ENCODE results near the gene CHST13.

CHST13 gene

DNA sequence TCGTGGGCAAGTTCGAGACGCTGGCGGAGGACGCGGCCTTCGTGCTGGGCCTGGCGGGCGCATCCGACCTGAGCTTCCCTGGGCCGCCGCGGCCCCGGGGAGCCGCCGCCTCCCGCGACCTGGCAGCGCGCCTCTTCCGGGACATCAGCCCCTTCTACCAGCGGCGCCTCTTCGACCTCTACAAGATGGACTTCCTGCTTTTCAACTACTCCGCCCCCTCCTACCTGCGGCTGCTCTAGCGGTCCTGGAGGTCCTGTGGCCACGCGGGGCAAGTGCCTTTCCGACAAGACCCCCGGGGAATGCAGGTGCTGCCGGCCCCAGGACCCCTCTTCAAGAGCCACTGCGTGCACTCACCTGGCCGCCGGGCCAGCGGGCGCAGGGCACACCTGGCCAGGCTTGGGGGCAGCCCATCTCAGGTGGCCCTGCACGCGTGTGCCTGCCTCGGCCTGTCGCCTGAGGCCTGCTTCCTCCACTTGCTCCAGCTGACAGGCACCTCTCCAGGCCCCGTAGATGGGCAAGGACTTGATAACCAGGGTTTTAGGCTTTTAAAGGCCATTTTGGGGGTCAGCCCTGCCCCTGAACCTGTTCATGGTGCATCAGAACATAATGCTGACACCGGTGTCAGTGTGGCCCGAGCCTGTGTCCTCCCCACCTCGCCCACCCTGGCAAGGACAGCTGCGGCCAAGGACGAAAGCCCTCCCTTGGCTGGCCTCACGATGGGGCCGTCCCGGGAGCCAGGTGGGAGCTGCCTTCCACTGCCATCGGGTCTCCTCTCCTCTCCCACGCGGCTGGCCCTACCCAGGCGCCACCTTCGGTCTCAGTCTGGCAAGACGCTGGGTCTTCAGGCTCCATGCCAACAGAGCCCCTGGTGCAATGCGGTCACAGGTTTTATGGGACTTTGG is 18.6 kb downstream of the CHST13 start:
- no peak for TF ChIP-seq CEBPB (IDR thresholded peaks at IDR 0.05)
- no peak for TF ChIP-seq TEAD4 (IDR thresholded peaks at IDR 0.05)
- no peak for TF ChIP-seq TAF1 (IDR thresholded peaks at IDR 0.05; ENCODE audit: low read depth)
- TF ChIP-seq, protein P1, sequence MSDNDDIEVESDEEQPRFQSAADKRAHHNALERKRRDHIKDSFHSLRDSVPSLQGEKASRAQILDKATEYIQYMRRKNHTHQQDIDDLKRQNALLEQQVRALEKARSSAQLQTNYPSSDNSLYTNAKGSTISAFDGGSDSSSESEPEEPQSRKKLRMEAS (IDR thresholded peaks at IDR 0.05): no peak

DNA sequence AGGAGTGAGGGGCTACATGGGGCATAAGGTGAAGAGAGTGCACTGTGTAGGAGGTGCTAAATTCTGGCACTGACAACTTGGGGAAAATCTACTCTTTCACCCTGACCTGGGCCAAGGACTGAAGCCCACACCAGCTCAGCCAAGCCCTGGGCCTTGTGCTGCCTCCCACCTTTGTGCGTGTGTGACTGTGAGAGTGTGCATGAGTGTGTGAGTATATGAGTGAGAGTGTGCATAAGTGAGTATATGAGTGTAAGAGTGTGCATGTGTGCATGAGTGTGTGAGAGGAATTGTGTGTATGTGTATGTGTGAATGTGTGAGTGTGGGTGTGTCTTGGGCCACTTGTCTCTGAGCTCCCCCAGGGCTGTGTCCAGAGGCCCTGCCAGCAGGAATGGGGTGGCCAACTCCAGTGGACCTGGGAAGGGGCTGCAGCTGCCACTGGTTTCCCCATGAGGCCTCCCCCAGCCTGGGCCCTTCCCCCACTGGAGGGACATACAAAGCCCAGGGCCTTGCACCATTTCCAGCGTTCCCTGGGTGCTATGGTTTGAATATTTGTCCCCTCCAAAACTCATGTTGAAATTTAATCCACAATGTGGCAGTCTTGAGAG is 19.6 kb downstream of the CHST13 start:
- TF ChIP-seq CEBPB (IDR thresholded peaks at IDR 0.05) (no peak), FOXM1 (IDR thresholded peaks at IDR 0.05; ENCODE audit: borderline replicate concordance, low read depth) (no peak), EP300 (IDR thresholded peaks at IDR 0.05; ENCODE audit: borderline replicate concordance) (no peak), NFIC (IDR thresholded peaks at IDR 0.05) (no peak)
- TF ChIP-seq, protein P2, sequence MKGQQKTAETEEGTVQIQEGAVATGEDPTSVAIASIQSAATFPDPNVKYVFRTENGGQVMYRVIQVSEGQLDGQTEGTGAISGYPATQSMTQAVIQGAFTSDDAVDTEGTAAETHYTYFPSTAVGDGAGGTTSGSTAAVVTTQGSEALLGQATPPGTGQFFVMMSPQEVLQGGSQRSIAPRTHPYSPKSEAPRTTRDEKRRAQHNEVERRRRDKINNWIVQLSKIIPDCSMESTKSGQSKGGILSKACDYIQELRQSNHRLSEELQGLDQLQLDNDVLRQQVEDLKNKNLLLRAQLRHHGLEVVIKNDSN (IDR thresholded peaks at IDR 0.05): no peak
- TF ChIP-seq, protein P1 (IDR thresholded peaks at IDR 0.05): no peak

DNA sequence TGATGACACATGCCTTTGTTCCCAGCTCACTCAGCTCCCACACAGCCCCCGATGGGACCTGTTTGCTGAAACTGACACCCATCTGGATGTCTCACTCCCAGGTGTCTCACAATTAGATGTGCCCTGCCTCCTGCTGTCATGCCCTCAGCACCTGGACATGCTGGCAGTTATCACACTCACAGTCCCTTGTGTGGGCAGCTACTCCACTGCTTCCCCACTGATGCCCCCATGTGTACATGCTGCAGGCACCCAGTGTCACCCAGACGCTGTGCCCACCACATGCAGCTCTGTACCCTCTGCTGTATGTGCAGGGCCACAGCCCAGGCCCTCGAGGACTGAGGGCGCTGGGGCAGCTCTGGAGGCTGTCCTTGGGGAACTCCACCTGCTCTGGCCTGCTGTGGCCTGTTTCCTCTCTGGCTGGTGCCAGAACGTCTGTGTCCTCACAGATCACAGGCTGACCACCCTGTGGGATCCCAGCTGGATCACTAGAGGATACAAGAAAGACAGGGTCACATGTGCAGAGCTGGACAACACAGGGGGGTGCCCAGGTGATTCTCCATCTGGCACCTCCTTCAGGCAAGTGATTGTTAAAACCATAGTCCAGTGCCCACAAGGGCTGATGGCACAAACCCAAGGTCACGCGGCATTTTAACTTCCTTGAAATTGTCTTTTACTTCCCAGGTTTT is 20.8 kb downstream of the CHST13 start:
- TF ChIP-seq NFIC (IDR thresholded peaks at IDR 0.05): no peak
- TF ChIP-seq YY1 (IDR thresholded peaks at IDR 0.05; ENCODE audit: low read depth): no peak
- TF ChIP-seq CEBPB (IDR thresholded peaks at IDR 0.05): no peak
- TF ChIP-seq TCF12 (IDR thresholded peaks at IDR 0.05; ENCODE audit: low read depth): no peak

DNA sequence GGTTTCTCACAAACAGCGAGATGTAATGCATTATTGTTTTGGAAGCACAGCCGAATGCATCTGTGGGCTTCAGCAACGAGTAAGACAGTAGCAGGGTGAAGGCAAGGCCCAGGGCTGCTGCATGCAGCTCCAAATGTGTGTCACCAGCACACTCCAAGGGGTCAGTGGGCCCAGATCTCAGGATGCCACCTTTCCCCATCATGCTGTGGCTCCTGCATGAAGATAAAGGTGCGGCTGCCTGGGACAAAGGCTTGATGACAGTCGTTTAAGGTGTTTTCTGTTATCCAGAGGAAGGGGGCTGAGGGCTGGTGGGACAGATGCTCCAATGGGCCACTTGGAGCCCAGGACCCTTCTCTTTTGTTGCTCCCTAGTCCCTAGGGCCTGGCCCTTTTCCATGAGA is 21.6 kb downstream of the CHST13 start:
- no peak for TF ChIP-seq TEAD4 (IDR thresholded peaks at IDR 0.05)
- TF ChIP-seq, protein P3, sequence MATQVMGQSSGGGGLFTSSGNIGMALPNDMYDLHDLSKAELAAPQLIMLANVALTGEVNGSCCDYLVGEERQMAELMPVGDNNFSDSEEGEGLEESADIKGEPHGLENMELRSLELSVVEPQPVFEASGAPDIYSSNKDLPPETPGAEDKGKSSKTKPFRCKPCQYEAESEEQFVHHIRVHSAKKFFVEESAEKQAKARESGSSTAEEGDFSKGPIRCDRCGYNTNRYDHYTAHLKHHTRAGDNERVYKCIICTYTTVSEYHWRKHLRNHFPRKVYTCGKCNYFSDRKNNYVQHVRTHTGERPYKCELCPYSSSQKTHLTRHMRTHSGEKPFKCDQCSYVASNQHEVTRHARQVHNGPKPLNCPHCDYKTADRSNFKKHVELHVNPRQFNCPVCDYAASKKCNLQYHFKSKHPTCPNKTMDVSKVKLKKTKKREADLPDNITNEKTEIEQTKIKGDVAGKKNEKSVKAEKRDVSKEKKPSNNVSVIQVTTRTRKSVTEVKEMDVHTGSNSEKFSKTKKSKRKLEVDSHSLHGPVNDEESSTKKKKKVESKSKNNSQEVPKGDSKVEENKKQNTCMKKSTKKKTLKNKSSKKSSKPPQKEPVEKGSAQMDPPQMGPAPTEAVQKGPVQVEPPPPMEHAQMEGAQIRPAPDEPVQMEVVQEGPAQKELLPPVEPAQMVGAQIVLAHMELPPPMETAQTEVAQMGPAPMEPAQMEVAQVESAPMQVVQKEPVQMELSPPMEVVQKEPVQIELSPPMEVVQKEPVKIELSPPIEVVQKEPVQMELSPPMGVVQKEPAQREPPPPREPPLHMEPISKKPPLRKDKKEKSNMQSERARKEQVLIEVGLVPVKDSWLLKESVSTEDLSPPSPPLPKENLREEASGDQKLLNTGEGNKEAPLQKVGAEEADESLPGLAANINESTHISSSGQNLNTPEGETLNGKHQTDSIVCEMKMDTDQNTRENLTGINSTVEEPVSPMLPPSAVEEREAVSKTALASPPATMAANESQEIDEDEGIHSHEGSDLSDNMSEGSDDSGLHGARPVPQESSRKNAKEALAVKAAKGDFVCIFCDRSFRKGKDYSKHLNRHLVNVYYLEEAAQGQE (IDR thresholded peaks at IDR 0.05; ENCODE audit: low read depth): no peak
- no peak for TF ChIP-seq CEBPB (IDR thresholded peaks at IDR 0.05)
- TF ChIP-seq FOXM1 (IDR thresholded peaks at IDR 0.05; ENCODE audit: borderline replicate concordance, low read depth): no peak
- TF ChIP-seq, protein P1 (IDR thresholded peaks at IDR 0.05): no peak
- no peak for TF ChIP-seq ZBTB7A (IDR thresholded peaks at IDR 0.05; ENCODE audit: low read depth)
- TF ChIP-seq RAD21 (IDR thresholded peaks at IDR 0.05; ENCODE audit: low read depth): no peak

DNA sequence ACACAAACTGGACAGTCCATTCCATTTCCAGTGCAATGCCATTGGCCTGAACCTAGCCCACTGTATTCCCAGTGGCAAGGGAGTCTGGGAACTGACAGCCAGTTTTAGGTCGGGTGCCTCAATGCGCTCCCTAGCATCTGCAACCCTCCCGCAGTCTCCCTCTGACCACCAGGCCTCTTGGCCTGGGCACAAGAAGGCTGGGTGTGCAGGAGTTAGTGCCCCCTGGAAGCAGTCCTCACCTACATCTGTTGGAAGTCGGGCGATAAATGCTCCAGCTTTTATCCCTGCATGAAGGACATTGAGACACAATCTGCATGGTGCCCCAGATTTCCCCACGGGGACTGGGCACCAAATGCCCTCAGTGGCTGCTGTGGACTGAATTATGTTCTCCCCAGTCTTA is 22.1 kb downstream of the CHST13 start:
- no peak for TF ChIP-seq ZBTB7A (IDR thresholded peaks at IDR 0.05; ENCODE audit: low read depth)
- TF ChIP-seq, protein P1 (IDR thresholded peaks at IDR 0.05): no peak
- no peak for TF ChIP-seq CEBPB (IDR thresholded peaks at IDR 0.05)
- TF ChIP-seq TEAD4 (IDR thresholded peaks at IDR 0.05): no peak
- TF ChIP-seq, protein P2 (IDR thresholded peaks at IDR 0.05): no peak
- no peak for TF ChIP-seq YY1 (IDR thresholded peaks at IDR 0.05; ENCODE audit: low read depth)
- TF ChIP-seq TAF1 (IDR thresholded peaks at IDR 0.05; ENCODE audit: low read depth): no peak
- no peak for TF ChIP-seq NFIC (IDR thresholded peaks at IDR 0.05)
- TF ChIP-seq EP300 (IDR thresholded peaks at IDR 0.05; ENCODE audit: borderline replicate concordance): no peak
- TF ChIP-seq TCF12 (IDR thresholded peaks at IDR 0.05; ENCODE audit: low read depth): no peak
- TF ChIP-seq, protein P3 (IDR thresholded peaks at IDR 0.05; ENCODE audit: low read depth): no peak
- TF ChIP-seq EGR1 (IDR thresholded peaks at IDR 0.05): no peak
- no peak for TF ChIP-seq FOXM1 (IDR thresholded peaks at IDR 0.05; ENCODE audit: borderline replicate concordance, low read depth)
- no peak for TF ChIP-seq CREB1 (IDR thresholded peaks at IDR 0.05; ENCODE audit: low read depth)
- no peak for TF ChIP-seq RAD21 (IDR thresholded peaks at IDR 0.05; ENCODE audit: low read depth)

Data from Ishikawa (cell line).